ENCODE data around the gene INTS15.

Gene INTS15

GRCh38 chr7:6642239-6642839 is 52.5 kb downstream of the INTS15 start:
- DNase-seq (ENCODE audit: low read depth in 2 of 2), result no peak

- no peak for DNase-seq (ENCODE audit: low read depth in 2 of 2)
These were observed 53.2 kb downstream of the INTS15 start for GRCh38 chr7:6642861-6643640.

GRCh38 chr7:6643915-6644625 is 54.2 kb downstream of the INTS15 start:
- no peak for DNase-seq (ENCODE audit: low read depth in 2 of 2)

GRCh38 chr7:6644728-6645127 is 54.9 kb downstream of the INTS15 start:
- no peak for DNase-seq (ENCODE audit: low read depth in 2 of 2)

GRCh38 chr7:6646465-6646864 is 56.6 kb downstream of the INTS15 start:
- no peak for DNase-seq (ENCODE audit: low read depth in 2 of 2)

GRCh38 chr7:6647080-6647479 is 57.3 kb downstream of the INTS15 start:
- DNase-seq (ENCODE audit: low read depth in 2 of 2), result no peak

- no peak for DNase-seq (ENCODE audit: low read depth in 2 of 2)
These were observed 57.7 kb downstream of the INTS15 start for GRCh38 chr7:6647541-6647940.

GRCh38 chr7:6648066-6648814 is 58.4 kb downstream of the INTS15 start:
- no peak for DNase-seq (ENCODE audit: low read depth in 2 of 2)

GRCh38 chr7:6648815-6649104 is 58.9 kb downstream of the INTS15 start:
- DNase-seq (ENCODE audit: low read depth in 2 of 2), result no peak

GRCh38 chr7:6649241-6649961 is 59.6 kb downstream of the INTS15 start:
- DNase-seq (ENCODE audit: low read depth in 2 of 2), result no peak

GRCh38 chr7:6650086-6650485 is 60.3 kb downstream of the INTS15 start:
- DNase-seq (ENCODE audit: low read depth in 2 of 2), result no peak

- no peak for DNase-seq (ENCODE audit: low read depth in 2 of 2)
These were observed 60.7 kb downstream of the INTS15 start for GRCh38 chr7:6650521-6651011.

GRCh38 chr7:6651851-6652445 is 62.1 kb downstream of the INTS15 start:
- no peak for DNase-seq (ENCODE audit: low read depth in 2 of 2)

GRCh38 chr7:6652446-6653011 is 62.7 kb downstream of the INTS15 start:
- DNase-seq (ENCODE audit: low read depth in 2 of 2), result no peak

- DNase-seq (ENCODE audit: low read depth in 2 of 2), result no peak
These were observed 63.5 kb downstream of the INTS15 start for GRCh38 chr7:6653071-6654003.

- no peak for DNase-seq (ENCODE audit: low read depth in 2 of 2)
These were observed 64.5 kb downstream of the INTS15 start for GRCh38 chr7:6654113-6654841.

GRCh38 chr7:6654842-6655610 is 65.2 kb downstream of the INTS15 start:
- DNase-seq (ENCODE audit: low read depth in 2 of 2), result no peak

Measured in stimulated activated CD4-positive, alpha-beta T cell treated with anti-CD3 and anti-CD28 coated beads, Interleukin-12 subunit alpha, Interleukin-12 subunit beta, amount 100 ng/mL, for 24 hours (primary cell).